GM23338 (cell line): ENCODE results near the gene FAM200C.

ENCODE experiments used
- CTCF ChIP-seq, 2 experiments: fragments of 200-600 bp in 1 of 2; sonication (generic) in 1 of 2; conservative IDR thresholded peaks; 2 replicates each; pipeline versions ENCODE4 v1.5.1 to v1.6.1; 2016 to 2017; ENCODE audit warnings: antibody characterized with exemption in 2 of 2, low read depth in 2 of 2, mild to moderate bottlenecking in 2 of 2, moderate library complexity in 1 of 2
- EZH2 ChIP-seq: fragments of 200-600 bp; sonication (generic); IDR thresholded peaks from one replicate; pipeline ENCODE4 v1.8.0; 2017; ENCODE audit warnings: antibody characterized with exemption, mild to moderate bottlenecking, low read depth; ENCODE audit not compliant: unreplicated experiment
- JUNB ChIP-seq: IDR thresholded peaks from one replicate; pipeline ENCODE4 v1.6.1; 2016; ENCODE audit warnings: antibody characterized with exemption; ENCODE audit not compliant: unreplicated experiment
- POLR2AphosphoS5 ChIP-seq: IDR thresholded peaks from 2 replicates; pipeline ENCODE4 v1.6.1; 2016; ENCODE audit warnings: antibody characterized with exemption, low read depth
- REST ChIP-seq: IDR thresholded peaks from one replicate; pipeline ENCODE4 v1.6.1; 2018; ENCODE audit warnings: antibody characterized with exemption; ENCODE audit not compliant: unreplicated experiment

GRCh38 chr5:160352308-160352707, 47.5 kb downstream of the FAM200C start:
- no peak for TF ChIP-seq CTCF (conservative IDR thresholded peaks at IDR 0.05; ENCODE audit: low read depth in 2 of 2)
- no peak for TF ChIP-seq POLR2AphosphoS5
- TF ChIP-seq EZH2 = no peak
- TF ChIP-seq REST = no peak
- no peak for TF ChIP-seq JUNB
